Activated CD4-positive, alpha-beta T cell treated with anti-CD3 and anti-CD28 coated beads, Interleukin-2, Interleukin-6, amounts not matched to agents 100 ng/mL and 50 ng/mL, durations not matched to agents 16 hours and 8 hours (primary cell): ENCODE data around the gene AKAP8L.
"Not testable (repeated sequence)": the region's sequence is repeated elsewhere in the genome, so short reads cannot be mapped to it uniquely, and the experiment has no call there.

ENCODE experiments used
- DNase-seq: peaks from one replicate; pipeline ENCODE4 v3.0.0-alpha.2; 2020

AKAP8L gene

GRCh38 chr19:15378534-15379082 is 40.2 kb downstream of the AKAP8L start:
- peak; percentile 72 for DNase-seq

- no peak for DNase-seq
These were observed 43.9 kb downstream of the AKAP8L start for GRCh38 chr19:15374796-15375440.

- DNase-seq: no peak
These were observed 44.6 kb downstream of the AKAP8L start for GRCh38 chr19:15374105-15374651.

GRCh38 chr19:15373644-15374043 is 45.1 kb downstream of the AKAP8L start:
- DNase-seq: no peak

- no peak for DNase-seq
These were observed 45.9 kb downstream of the AKAP8L start for GRCh38 chr19:15372891-15373301.

GRCh38 chr19:15372470-15372869 is 46.3 kb downstream of the AKAP8L start:
- no peak for DNase-seq

GRCh38 chr19:15371786-15372380 is 46.9 kb downstream of the AKAP8L start:
- no peak for DNase-seq

GRCh38 chr19:15371119-15371518 is 47.7 kb downstream of the AKAP8L start:
- DNase-seq: no peak

GRCh38 chr19:15369594-15369891 is 49.2 kb downstream of the AKAP8L start:
- DNase-seq: no peak

- DNase-seq: no peak
These were observed 49.8 kb downstream of the AKAP8L start for GRCh38 chr19:15368798-15369593.

- DNase-seq: no peak
These were observed 50.6 kb downstream of the AKAP8L start for GRCh38 chr19:15368051-15368632.

- no peak for DNase-seq
These were observed 51.3 kb downstream of the AKAP8L start for GRCh38 chr19:15367439-15367838.

GRCh38 chr19:15365264-15365663 is 53.5 kb downstream of the AKAP8L start:
- no peak for DNase-seq

- DNase-seq: not testable (repeated sequence)
These were observed 55.0 kb downstream of the AKAP8L start for GRCh38 chr19:15363791-15364190.

- not testable (repeated sequence) for DNase-seq
These were observed 55.7 kb downstream of the AKAP8L start for GRCh38 chr19:15363048-15363447.

GRCh38 chr19:15360015-15360414 is 58.8 kb downstream of the AKAP8L start:
- peak; percentile 39 for DNase-seq

GRCh38 chr19:15358918-15359317 is 59.9 kb downstream of the AKAP8L start:
- no peak for DNase-seq

- no peak for DNase-seq
These were observed 60.9 kb downstream of the AKAP8L start for GRCh38 chr19:15357906-15358305.

- no peak for DNase-seq
These were observed 64.1 kb downstream of the AKAP8L start for GRCh38 chr19:15354566-15355296.

- no peak for DNase-seq
These were observed 64.9 kb downstream of the AKAP8L start for GRCh38 chr19:15353908-15354307.

GRCh38 chr19:15352535-15352934 is 66.3 kb downstream of the AKAP8L start:
- not testable (repeated sequence) for DNase-seq

GRCh38 chr19:15341328-15341727 is 77.5 kb downstream of the AKAP8L start:
- not testable (repeated sequence) for DNase-seq
